Muscle of arm (tissue), 12 donors: ENCODE measurements around the gene TIMP1. TPM values are rescaled to one million over a fixed set of nuclear protein-coding genes. Genes with fewer than 3 reads are reported as not detected.

ENCODE experiments used
- DNase-seq: peaks from one replicate; pipeline ENCODE4 v3.0.0-alpha.2; 2013
- polyA plus RNA-seq, 12 donors: library from polyadenylated mRNA; unstranded; fragments of 120-200 nt; gene quantifications; one replicate each; pipeline ENCODE4 v1.2.1, GENCODE V29; 2013; ENCODE audit not compliant: insufficient read length in 12 of 12

The TIMP1 gene
- polyA plus RNA-seq, 12 donors = 101 to 174 (median 134) TPM; not detected in 1

DNA sequence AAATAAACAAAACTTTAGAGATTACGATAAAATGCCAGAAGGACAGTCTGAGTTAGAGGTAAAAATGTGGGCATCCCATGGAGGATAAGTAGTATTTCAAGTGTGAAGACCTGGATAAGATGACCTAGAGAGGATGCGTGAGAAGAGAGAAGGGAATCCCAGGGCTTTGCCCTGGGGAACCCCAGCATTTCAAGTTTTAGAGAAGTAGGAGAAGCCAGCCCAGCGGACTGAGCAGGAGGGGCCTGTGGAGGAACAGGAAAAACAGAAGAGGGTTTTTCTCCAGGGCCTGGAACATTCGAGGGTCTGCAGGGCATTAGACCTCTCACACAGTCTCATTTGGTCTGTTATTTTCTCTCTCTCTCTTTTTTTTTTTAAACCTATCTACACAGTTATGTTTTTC is 50.4 kb downstream of the TIMP1 start:
- DNase-seq = no peak

DNA sequence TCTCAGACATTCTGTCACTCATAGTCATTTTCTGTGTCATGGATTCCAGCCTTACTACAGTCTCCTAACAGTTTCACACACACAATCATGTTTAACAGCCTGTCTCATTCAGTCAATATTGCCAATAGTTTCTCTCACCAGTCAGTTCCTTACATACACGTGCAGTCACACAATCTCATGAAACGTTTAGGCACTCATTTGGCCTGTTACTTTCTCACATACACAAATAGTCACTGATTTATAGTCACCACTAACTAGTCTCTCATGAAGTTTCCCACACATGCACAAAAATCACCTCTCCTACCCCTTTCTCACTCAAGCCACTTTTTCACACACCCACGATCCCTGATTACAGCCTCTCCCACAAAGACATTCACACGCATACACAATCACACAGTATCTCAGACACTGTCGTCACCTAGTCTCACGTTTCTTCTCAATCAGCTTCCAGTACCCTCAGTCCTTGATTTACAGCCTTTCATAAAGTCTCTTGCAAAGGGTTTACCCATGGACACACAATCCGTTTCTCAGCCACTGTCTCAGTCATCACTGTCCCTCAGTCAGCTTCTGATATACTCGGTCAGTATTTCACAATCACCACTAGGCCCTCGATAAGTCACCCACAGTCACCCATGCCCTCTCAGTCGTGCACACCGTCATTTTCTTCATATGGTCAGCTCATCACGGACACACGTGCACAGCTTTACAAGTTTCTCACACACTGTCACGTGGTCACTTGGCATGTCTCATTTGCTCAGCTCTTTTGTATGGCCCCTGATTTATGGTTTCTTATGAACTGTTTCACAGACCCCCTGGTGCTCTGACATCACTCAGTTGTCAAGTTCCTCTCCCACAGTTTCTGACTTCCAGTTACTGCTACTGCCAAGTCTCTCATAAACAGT is 51.7 kb downstream of the TIMP1 start:
- no peak for DNase-seq

DNA sequence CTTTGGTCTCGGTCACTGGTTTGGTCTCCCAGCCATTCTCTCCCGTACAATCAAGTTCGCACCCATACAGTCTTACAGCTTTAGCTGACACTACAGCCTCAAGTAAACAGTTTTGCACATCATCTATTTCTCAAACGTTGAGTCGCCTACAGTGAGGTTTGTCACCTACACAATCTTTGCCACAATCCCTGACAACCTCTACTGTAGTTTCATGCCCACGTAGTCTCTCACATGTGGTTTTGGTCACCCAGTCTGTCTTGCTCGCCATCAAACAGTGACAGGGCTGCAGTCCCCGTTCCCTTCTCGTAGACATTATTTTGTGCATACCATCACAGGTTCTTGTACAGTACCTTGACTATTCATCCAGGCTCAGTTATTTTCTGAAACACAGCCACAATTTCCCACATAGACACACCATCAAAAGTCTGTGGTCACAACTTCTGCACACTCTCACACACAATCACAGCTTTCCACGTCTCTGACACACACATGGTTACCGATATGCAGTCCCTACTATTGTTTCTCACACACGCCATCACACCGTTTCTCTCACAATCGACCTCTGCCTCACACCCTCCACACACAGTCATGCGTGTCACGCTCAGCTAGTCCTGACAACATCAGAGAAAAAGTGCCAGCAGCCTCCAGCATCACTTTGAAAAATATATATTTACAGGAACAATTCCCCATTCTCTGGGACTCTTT is 52.8 kb downstream of the TIMP1 start:
- no peak for DNase-seq

Other genes with a start within 250 kb of the TIMP1 start
- gene ZNF157, start 211.9 kb upstream of the TIMP1 start, polyA plus RNA-seq = under 1 TPM in 10 of 12 donors, not detected in 2; 0.16 to 0.58 (median 0.37) TPM
- 10 to 100 TPM in 10 of 12 donors, 1 to 10 TPM in 1, not detected in 1; 4.7 to 15.1 (median 12.0) TPM for gene ZNF41, start 99.2 kb upstream of the TIMP1 start, polyA plus RNA-seq
- 10 to 100 TPM in 11 of 12 donors, not detected in 1; 33.9 to 52.5 (median 44.3) TPM for gene ARAF, start 21.2 kb upstream of the TIMP1 start, polyA plus RNA-seq
- 10 to 100 TPM in 6 of 12 donors, 1 to 10 TPM in 5, not detected in 1; 5.6 to 15.4 (median 10.3) TPM for gene SYN1, start 37.4 kb downstream of the TIMP1 start, polyA plus RNA-seq
- 1 to 10 TPM in 10 of 12 donors, not detected in 2; 1.3 to 6.2 (median 2.3) TPM for gene CFP, start 47.5 kb downstream of the TIMP1 start, polyA plus RNA-seq
- gene ELK1, start 68.1 kb downstream of the TIMP1 start, polyA plus RNA-seq = 10 to 100 TPM in 11 of 12 donors, not detected in 1; 19.7 to 26.3 (median 23.5) TPM
- gene UXT, start 76.7 kb downstream of the TIMP1 start, polyA plus RNA-seq = 10 to 100 TPM in 11 of 12 donors, not detected in 1; 69.0 to 97.6 (median 87.6) TPM